T-cell (primary cell): ENCODE data around the gene ISL1. TPM values are rescaled to one million over a fixed set of nuclear protein-coding genes. Genes with fewer than 3 reads are reported as not detected.

Experiments
- ATAC-seq, 4 experiments: fragments of 200-7000 bp in 3 of 4; fragments of 150-1000 bp in 1 of 4; cut with Tn5 transposase; replicated peaks in 1 of 4; 1 replicate in 3 of 4; 2 replicates in 1 of 4; pipeline ENCODE4 v1.10.0; 2021; ENCODE audit warnings: moderate library complexity in 3 of 4, mild to moderate bottlenecking in 2 of 4, moderate number of reproducible peaks in 1 of 4
- CTCF ChIA-PET, 2 donors: fragments of 300-600 bp; sonication (Branson Sonifier 250); formaldehyde crosslinking; loops; one replicate each; lab custom pipeline; 2022; ENCODE audit warnings: antibody characterized with exemption in 2 of 2; lab: Charles Lee
- POLR2A ChIA-PET, 2 donors: fragments of 300-600 bp; sonication (Branson Sonifier 250); formaldehyde crosslinking; loops; one replicate each; lab custom pipeline; 2022; ENCODE audit warnings: antibody characterized with exemption in 2 of 2; lab: Charles Lee
- DNase-seq, 35 experiments: peaks; one replicate each; pipeline versions ENCODE4 v3.0.0 to v3.0.0-alpha.2; 2013 to 2023
- H3K27ac ChIP-seq: one replicate; pipeline ENCODE4 v1.5.1; 2013; ENCODE audit warnings: low read length
- H3K27me3 ChIP-seq, 2 experiments: replicated peaks in 1 of 2; 1 replicate in 1 of 2; 2 replicates in 1 of 2; pipeline versions ENCODE4 v1.6.1 to v1.7.0; 2013; ENCODE audit warnings: low read length in 1 of 2, mixed read lengths in 1 of 2; ENCODE audit not compliant: control insufficient read depth in 2 of 2, insufficient read depth in 2 of 2; ENCODE audit errors: extremely low read depth in 1 of 2
- H3K36me3 ChIP-seq, 2 donors: 1 replicate in 1 of 2; 2 replicates in 1 of 2; pipeline versions ENCODE4 v1.6.1 to v1.7.0; 2013; ENCODE audit warnings: low read length in 1 of 2; ENCODE audit not compliant: control insufficient read depth in 2 of 2, insufficient read depth in 1 of 2; ENCODE audit errors: extremely low read depth in 1 of 2
- H3K4me1 ChIP-seq, 2 experiments: 1 replicate in 1 of 2; 2 replicates in 1 of 2; pipeline versions ENCODE4 v1.6.1 to v1.7.0; 2013; ENCODE audit warnings: low read length in 2 of 2, mixed read lengths in 1 of 2; ENCODE audit not compliant: insufficient read depth in 2 of 2, control insufficient read depth in 1 of 2; ENCODE audit errors: extremely low read depth in 1 of 2
- H3K4me3 ChIP-seq, 2 donors: 1 replicate in 1 of 2; 2 replicates in 1 of 2; pipeline versions ENCODE4 v1.5.1 to v1.7.0; 2013; ENCODE audit warnings: mild to moderate bottlenecking in 2 of 2, low read length in 1 of 2, moderate library complexity in 1 of 2; ENCODE audit not compliant: control insufficient read depth in 1 of 2; ENCODE audit errors: extremely low read depth in 1 of 2
- H3K9me3 ChIP-seq: 2 replicates; pipeline ENCODE4 v1.7.0; 2013
- H3K27ac Mint-ChIP-seq, 2 donors: one replicate each; pipeline ENCODE4 v1.8.0; 2020 to 2021; ENCODE audit warnings: mild to moderate bottlenecking in 2 of 2, mixed read lengths in 2 of 2
- H3K27me3 Mint-ChIP-seq, 2 donors: one replicate each; pipeline ENCODE4 v1.8.0; 2021 to 2022; ENCODE audit warnings: mixed read lengths in 2 of 2
- H3K36me3 Mint-ChIP-seq: one replicate; pipeline ENCODE4 v1.8.0; 2021; ENCODE audit warnings: mixed read lengths
- H3K4me1 Mint-ChIP-seq, 3 donors: one replicate each; pipeline ENCODE4 v1.8.0; 2020 to 2022; ENCODE audit warnings: mixed read lengths in 3 of 3, mild to moderate bottlenecking in 1 of 3
- H3K4me3 Mint-ChIP-seq, 3 donors: one replicate each; pipeline ENCODE4 v1.8.0; 2020 to 2022; ENCODE audit warnings: mild to moderate bottlenecking in 3 of 3, mixed read lengths in 3 of 3, moderate library complexity in 3 of 3
- H3K9me3 Mint-ChIP-seq, 3 donors: one replicate each; pipeline ENCODE4 v1.8.0; 2020 to 2022; ENCODE audit warnings: mixed read lengths in 3 of 3
- WGBS: methylation state at CpG from one replicate; pipeline ENCODE4 v1.1.5; 2013; ENCODE audit warnings: missing lambda C conversion rate; ENCODE audit not compliant: insufficient coverage; 5-methylcytosine and 5-hydroxymethylcytosine counted together
- total RNA-seq, 35 experiments: library from RNA in 6 of 35; stranded (reverse) in 6 of 35; fragments of 120-200 nt in 1 of 35; gene quantifications; one replicate each; pipeline versions ENCODE4 v1.2.1 to v1.2.4 and lab custom pipeline; 2013 to 2026

ISL1 gene
- total RNA-seq, 5 donors from 2014 or later (not counting 1 experiment from before 2014, with no cell fraction given) = not detected

DNA sequence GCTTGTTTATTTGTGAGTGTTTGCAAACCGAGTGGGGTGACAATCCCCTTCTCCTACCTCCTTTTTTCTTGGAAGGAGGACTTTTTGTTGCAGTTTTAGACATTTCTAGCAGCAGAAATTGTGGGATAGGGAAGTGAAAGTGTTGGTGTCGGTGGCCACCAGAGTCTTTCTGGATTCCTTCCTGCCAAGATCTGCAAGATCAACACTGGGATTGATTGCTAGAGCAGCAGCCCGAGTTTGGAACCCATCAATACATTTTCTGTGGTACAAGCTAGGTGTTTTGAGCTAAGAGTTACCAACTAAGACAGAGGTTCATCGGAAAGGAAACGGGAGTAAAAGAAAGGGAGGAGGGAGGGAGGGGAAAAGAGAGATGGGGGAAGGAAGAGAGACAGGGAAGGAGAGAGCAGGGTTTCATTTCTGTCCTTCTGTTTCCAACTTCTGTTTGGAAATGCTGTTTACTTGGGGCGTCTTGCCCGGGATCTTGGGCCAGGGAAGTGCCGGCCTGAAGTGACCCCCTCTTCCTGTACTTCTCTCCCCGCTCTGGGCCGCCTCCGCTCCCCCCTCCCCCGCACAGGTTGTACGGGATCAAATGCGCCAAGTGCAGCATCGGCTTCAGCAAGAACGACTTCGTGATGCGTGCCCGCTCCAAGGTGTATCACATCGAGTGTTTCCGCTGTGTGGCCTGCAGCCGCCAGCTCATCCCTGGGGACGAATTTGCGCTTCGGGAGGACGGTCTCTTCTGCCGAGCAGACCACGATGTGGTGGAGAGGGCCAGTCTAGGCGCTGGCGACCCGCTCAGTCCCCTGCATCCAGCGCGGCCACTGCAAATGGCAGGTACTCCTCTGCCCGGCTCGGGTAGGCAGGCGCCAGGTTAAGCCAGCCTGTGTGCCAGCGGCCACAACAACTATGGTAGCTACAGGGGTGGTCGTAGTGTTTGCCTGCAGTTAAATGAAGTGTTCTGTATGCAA lies 4.0 kb downstream of the ISL1 start:
- no peaks in the 10 kb centered on the region for H3K36me3 ChIP-seq
- Mint-ChIP-seq H3K27ac (no peak overlapping the region), H3K4me1 (peaks cover 0 to 7% (median 1%) of the 10 kb centered on the region in 3 donors), H3K9me3 (no peaks in the 10 kb centered on the region), H3K4me3 (no peak overlapping the region), H3K36me3 (no peaks in the 10 kb centered on the region), H3K27me3 (peaks cover 52 to 84% of the 10 kb centered on the region in 2 donors)
- H3K27ac ChIP-seq = no peak overlapping the region
- peaks cover 46 to 52% of the 10 kb centered on the region in 2 experiments for H3K27me3 ChIP-seq
- ChIA-PET POLR2A (no interaction called here), CTCF (no interaction called here)
- DNase-seq (no peak), ATAC-seq (no peak)
- H3K4me1 ChIP-seq = no peaks in the 10 kb centered on the region
- H3K4me3 ChIP-seq = no peak overlapping the region
- H3K9me3 ChIP-seq = no peaks in the 10 kb centered on the region
- WGBS = 10% methylated on average over 36 of the region's 38 CpGs

DNA sequence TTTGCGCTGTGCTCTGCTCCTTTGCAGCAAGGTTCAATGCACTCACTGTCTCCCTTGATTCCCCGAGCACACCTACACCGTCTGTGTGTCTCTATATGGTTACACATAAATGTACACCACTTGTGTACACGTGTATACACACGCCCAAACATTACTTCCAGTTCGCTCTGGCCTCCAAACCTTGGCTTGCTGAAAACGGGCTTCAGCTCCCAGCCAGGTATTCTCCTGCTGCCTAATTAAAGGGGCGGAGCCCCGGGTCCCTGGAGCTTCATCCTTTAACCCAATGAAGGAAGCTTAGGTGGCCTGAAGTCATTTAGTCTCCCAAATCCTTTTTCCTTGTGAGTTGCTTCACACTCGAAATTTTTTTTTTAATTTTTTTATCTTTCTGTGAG lies 4.6 kb downstream of the ISL1 start:
- Histone ChIP-seq H3K9me3 (no peaks in the 10 kb centered on the region), H3K4me1 (no peaks in the 10 kb centered on the region), H3K4me3 (no peak overlapping the region), H3K27ac (no peak overlapping the region), H3K36me3 (no peaks in the 10 kb centered on the region), H3K27me3 (peaks cover 45 to 47% of the 10 kb centered on the region in 2 experiments)
- no peak for DNase-seq
- ATAC-seq = no peak
- 7% methylated on average over 5 of the region's 10 CpGs for WGBS
- POLR2A ChIA-PET = no interaction called here
- CTCF ChIA-PET = interaction anchor here in 1 of 2 donors (0.5 kb wide), 1 partner anchor 15 kb away, joined by 4 read pairs; no protein-coding TSS in a partner anchor
- Mint-ChIP-seq H3K36me3 (no peaks in the 10 kb centered on the region), H3K4me1 (peaks cover 0 to 5% (median 0%) of the 10 kb centered on the region in 3 donors), H3K9me3 (peaks cover 0 to 5% (median 2%) of the 10 kb centered on the region in 3 donors), H3K4me3 (no peak overlapping the region), H3K27ac (no peak overlapping the region), H3K27me3 (peaks cover 54 to 82% of the 10 kb centered on the region in 2 donors)

DNA sequence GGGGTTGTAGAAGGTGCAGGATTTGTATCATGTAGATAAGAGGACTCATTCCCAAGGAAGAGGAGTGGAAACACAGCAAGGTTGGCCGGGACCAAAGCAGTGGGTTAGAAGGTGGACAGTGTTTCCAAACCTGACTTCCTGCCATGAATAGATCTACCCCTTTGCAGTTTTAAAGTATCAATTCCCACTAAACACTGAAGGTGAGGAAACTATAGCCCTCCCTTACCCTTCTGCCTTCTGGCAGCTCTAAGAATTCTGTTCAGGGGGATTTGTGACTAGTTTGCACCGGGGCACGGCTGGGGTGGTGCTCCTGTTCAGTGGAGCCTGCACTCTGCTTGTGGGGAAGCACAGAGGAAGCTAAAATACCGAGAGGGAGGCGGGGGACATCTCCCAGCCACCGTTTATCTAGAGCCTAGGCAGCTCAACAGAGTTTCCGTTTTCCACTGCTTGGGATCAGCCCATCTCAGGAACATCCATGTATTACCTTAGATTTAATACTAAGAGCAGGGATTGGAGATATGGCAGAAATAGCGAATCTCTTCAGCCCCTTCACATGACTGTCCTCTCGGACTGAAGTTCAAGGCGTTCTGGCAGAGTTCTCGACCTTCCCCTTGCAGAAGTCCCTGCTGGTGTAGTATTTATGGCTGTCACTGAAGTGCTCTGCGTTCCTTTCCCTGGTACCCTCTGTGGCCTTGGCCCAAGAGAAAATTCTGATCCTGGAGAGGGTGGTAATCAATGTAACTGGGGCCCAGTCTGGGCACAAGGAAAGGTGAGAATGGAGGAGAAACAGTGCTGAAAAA lies 5.4 kb downstream of the ISL1 start:
- no peak overlapping the region for H3K27ac ChIP-seq
- H3K4me3 ChIP-seq = no peak overlapping the region
- peaks cover 39 to 43% of the 10 kb centered on the region in 2 experiments for H3K27me3 ChIP-seq
- H3K9me3 ChIP-seq = no peaks in the 10 kb centered on the region
- CTCF ChIA-PET = interaction anchor here in 1 of 2 donors (0.5 kb wide), 1 partner anchor 14 kb away, joined by 4 read pairs; no protein-coding TSS in a partner anchor
- H3K27ac Mint-ChIP-seq = no peak overlapping the region
- H3K4me1 Mint-ChIP-seq = no peaks in the 10 kb centered on the region
- no peak overlapping the region for H3K4me3 Mint-ChIP-seq
- no peaks in the 10 kb centered on the region for H3K4me1 ChIP-seq
- peaks cover 49 to 76% of the 10 kb centered on the region in 2 donors for H3K27me3 Mint-ChIP-seq
- DNase-seq (no peak), ATAC-seq (no peak)
- no peaks in the 10 kb centered on the region for H3K36me3 Mint-ChIP-seq
- no peaks in the 10 kb centered on the region for H3K36me3 ChIP-seq
- POLR2A ChIA-PET = no interaction called here
- WGBS = 15% methylated on average over 9 of the region's 12 CpGs
- peaks cover 0 to 5% (median 2%) of the 10 kb centered on the region in 3 donors for H3K9me3 Mint-ChIP-seq

DNA sequence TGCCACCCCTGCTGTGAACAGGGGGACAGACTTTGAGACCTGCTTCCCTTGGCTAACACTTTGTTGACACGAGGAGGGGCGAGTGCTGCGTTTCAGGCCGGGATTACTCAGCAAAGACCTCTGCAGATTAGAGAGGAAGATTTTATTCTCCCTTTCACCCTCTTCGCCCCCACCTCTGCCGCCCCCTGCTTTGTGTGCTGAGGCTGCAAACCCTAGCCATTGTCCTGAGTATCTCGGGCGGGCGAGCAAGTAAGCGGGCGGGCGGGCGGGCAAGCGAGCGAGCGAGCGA lies 6.0 kb downstream of the ISL1 start:
- Histone ChIP-seq H3K4me1 (no peaks in the 10 kb centered on the region), H3K27ac (no peak overlapping the region), H3K36me3 (no peaks in the 10 kb centered on the region), H3K9me3 (no peaks in the 10 kb centered on the region), H3K4me3 (no peak overlapping the region), H3K27me3 (peaks cover 38 to 39% of the 10 kb centered on the region in 2 experiments)
- H3K27me3 Mint-ChIP-seq = peaks cover 43 to 72% of the 10 kb centered on the region in 2 donors
- POLR2A ChIA-PET = no interaction called here
- H3K4me3 Mint-ChIP-seq = no peak overlapping the region
- H3K4me1 Mint-ChIP-seq = no peaks in the 10 kb centered on the region
- H3K27ac Mint-ChIP-seq = no peak overlapping the region
- WGBS = 11% methylated on average over 13 of the region's 17 CpGs
- peaks cover 0 to 5% (median 2%) of the 10 kb centered on the region in 3 donors for H3K9me3 Mint-ChIP-seq
- DNase-seq (no peak), ATAC-seq (no peak)
- CTCF ChIA-PET = no interaction called here
- no peaks in the 10 kb centered on the region for H3K36me3 Mint-ChIP-seq

DNA sequence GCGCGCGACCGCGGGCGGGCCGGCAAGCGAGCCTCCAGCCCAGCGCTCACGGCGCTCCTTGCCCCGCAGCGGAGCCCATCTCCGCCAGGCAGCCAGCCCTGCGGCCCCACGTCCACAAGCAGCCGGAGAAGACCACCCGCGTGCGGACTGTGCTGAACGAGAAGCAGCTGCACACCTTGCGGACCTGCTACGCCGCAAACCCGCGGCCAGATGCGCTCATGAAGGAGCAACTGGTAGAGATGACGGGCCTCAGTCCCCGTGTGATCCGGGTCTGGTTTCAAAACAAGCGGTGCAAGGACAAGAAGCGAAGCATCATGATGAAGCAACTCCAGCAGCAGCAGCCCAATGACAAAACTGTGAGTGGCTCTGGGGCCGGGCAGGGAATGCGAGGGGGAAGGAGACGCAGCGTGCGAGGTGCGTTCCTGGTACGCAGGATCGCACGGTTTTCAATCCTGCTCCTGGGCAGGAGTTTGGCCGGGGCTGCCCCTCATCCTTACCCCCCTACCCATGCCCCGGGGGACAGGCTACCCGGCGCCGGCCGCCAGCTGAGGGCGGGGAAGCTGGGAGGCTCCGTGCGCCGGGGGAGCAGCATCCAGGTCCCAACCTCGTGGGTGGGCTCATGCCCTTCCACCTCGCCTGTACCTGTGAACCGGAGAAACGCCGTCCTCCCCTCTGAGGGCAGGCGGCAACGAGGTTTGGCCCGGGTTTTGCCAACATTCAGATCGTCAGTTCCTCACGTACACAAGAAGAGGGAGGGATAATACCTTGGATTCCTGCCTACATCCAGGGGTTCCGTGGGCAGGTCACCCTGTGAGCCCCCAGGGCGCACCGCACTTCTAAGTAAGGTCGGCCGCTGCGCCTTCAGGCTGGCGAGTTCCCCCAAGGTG lies 6.6 kb downstream of the ISL1 start:
- Mint-ChIP-seq H3K36me3 (no peaks in the 10 kb centered on the region), H3K27ac (no peak overlapping the region), H3K4me1 (no peaks in the 10 kb centered on the region), H3K9me3 (peaks cover 0 to 5% (median 2%) of the 10 kb centered on the region in 3 donors), H3K4me3 (no peak overlapping the region), H3K27me3 (peaks cover 40 to 69% of the 10 kb centered on the region in 2 donors)
- WGBS = 12% methylated on average over 59 of the region's 68 CpGs
- no peak overlapping the region for H3K4me3 ChIP-seq
- no peaks in the 10 kb centered on the region for H3K9me3 ChIP-seq
- no peaks in the 10 kb centered on the region for H3K4me1 ChIP-seq
- ATAC-seq (no peak), DNase-seq (no peak)
- H3K27me3 ChIP-seq = peaks cover 33 to 38% of the 10 kb centered on the region in 2 experiments
- CTCF ChIA-PET = interaction anchor here in 1 of 2 donors (0.6 kb wide), 1 partner anchor 1367 kb away, joined by 6 read pairs; no protein-coding TSS in a partner anchor
- POLR2A ChIA-PET = no interaction called here
- no peaks in the 10 kb centered on the region for H3K36me3 ChIP-seq
- no peak overlapping the region for H3K27ac ChIP-seq
